SK-N-SH (cell line): ENCODE results near the gene NR2C2. TPM values are rescaled to one million over a fixed set of nuclear protein-coding genes. Genes with fewer than 3 reads are reported as not detected.

Source experiments
- CTCF ChIA-PET: fragments of 300-600, 350-600 bp; formaldehyde crosslinking; extraction: SDS; loops from one replicate; lab custom pipeline; 2021; lab: Yijun Ruan, JAX
- POLR2A ChIA-PET: fragments of 350-600 bp; sonication (Branson Sonifier 250); formaldehyde crosslinking; extraction: SDS; loops from one replicate; lab custom pipeline; 2020; ENCODE audit warnings: antibody characterized with exemption, inconsistent platforms; lab: Yijun Ruan, JAX
- DNase-seq: peaks from one replicate; pipeline ENCODE4 v3.0.0; 2012
- H2AFZ ChIP-seq: fragments of 200-600 bp; sonication (generic); 2 replicates; pipeline ENCODE4 v1.8.1; 2016; ENCODE audit warnings: antibody characterized with exemption, mild to moderate bottlenecking, low read depth
- H3F3A ChIP-seq: fragments of 200-600 bp; sonication (generic); replicated peaks from 2 replicates; pipeline ENCODE3; 2016; ENCODE audit warnings: antibody characterized with exemption, mild to moderate bottlenecking; ENCODE audit not compliant: insufficient read depth
- H3K27ac ChIP-seq, 2 experiments: fragments of 200-500 bp in 1 of 2; fragments of 200-600 bp in 1 of 2; sonication (Bioruptor generic) in 1 of 2; sonication (generic), shearing (Covaris generic) in 1 of 2; 2 replicates each; pipeline versions ENCODE4 v1.5.1 to v1.6.1; 2014 to 2016; ENCODE audit warnings: low read depth in 2 of 2, inconsistent platforms in 1 of 2, low read length in 1 of 2, mild to moderate bottlenecking in 1 of 2, mixed read lengths in 1 of 2
- H3K27me3 ChIP-seq: fragments of 200-600 bp; sonication (generic), shearing (Covaris generic); 2 replicates; pipeline ENCODE4 v1.6.1; 2016; ENCODE audit warnings: mixed run types; ENCODE audit not compliant: insufficient read depth
- H3K36me3 ChIP-seq, 2 experiments: fragments of 200-500 bp in 1 of 2; fragments of 200-600 bp in 1 of 2; sonication (Bioruptor generic) in 1 of 2; sonication (generic) in 1 of 2; replicated peaks in 1 of 2; 2 replicates each; pipeline versions ENCODE3 to v1.5.1; 2014 to 2016; ENCODE audit warnings: low read length in 1 of 2, mild to moderate bottlenecking in 1 of 2; ENCODE audit not compliant: insufficient read depth in 2 of 2, control insufficient read depth in 1 of 2
- H3K4me1 ChIP-seq, 2 experiments: fragments of 200-500 bp in 1 of 2; fragments of 200-600 bp in 1 of 2; sonication (Bioruptor generic) in 1 of 2; sonication (generic), shearing (Covaris generic) in 1 of 2; 2 replicates each; pipeline versions ENCODE4 v1.5.1 to v1.6.1; 2014 to 2016; ENCODE audit warnings: low read depth in 1 of 2, low read length in 1 of 2, mixed run types in 1 of 2; ENCODE audit not compliant: insufficient read depth in 2 of 2, control insufficient read depth in 1 of 2
- H3K4me2 ChIP-seq: fragments of 200-600 bp; sonication (generic), shearing (Covaris generic); 2 replicates; pipeline ENCODE4 v1.6.1; 2017; ENCODE audit warnings: mixed run types
- H3K4me3 ChIP-seq, 2 experiments: fragments of 200-500 bp in 1 of 2; fragments of 200-600 bp in 1 of 2; sonication (Bioruptor generic) in 1 of 2; sonication (generic), shearing (Covaris generic) in 1 of 2; 2 replicates each; pipeline versions ENCODE4 v1.5.1 to v1.8.1; 2014 to 2016; ENCODE audit warnings: low read depth in 2 of 2, inconsistent platforms in 1 of 2, low read length in 1 of 2, mild to moderate bottlenecking in 1 of 2, mixed read lengths in 1 of 2, moderate library complexity in 1 of 2
- H3K79me2 ChIP-seq: fragments of 200-600 bp; sonication (generic); 2 replicates; pipeline ENCODE4 v1.8.1; 2017; ENCODE audit warnings: mild to moderate bottlenecking; ENCODE audit not compliant: insufficient read depth
- H3K9ac ChIP-seq: fragments of 200-600 bp; sonication (generic); 2 replicates; pipeline ENCODE4 v1.6.1; 2017; ENCODE audit warnings: mixed run types
- H3K9me2 ChIP-seq: fragments of 200-600 bp; sonication (generic); 2 replicates; pipeline ENCODE4 v1.6.1; 2017; ENCODE audit warnings: mixed run types
- H3K9me3 ChIP-seq: fragments of 200-600 bp; sonication (generic); 2 replicates; pipeline ENCODE4 v1.6.1; 2017; ENCODE audit warnings: mixed run types, mild to moderate bottlenecking, moderate library complexity
- H4K20me1 ChIP-seq: fragments of 200-600 bp; sonication (generic); 2 replicates; pipeline ENCODE4 v1.6.1; 2017; ENCODE audit warnings: mild to moderate bottlenecking, mixed run types; ENCODE audit not compliant: insufficient read depth
- CHD2 ChIP-seq: fragments of 150-350 bp; IDR thresholded peaks from 2 replicates; pipeline ENCODE4 v1.6.1; 2018; ENCODE audit warnings: low read length; ENCODE audit not compliant: partially characterized antibody
- ELF1 ChIP-seq: IDR thresholded peaks from 2 replicates; pipeline ENCODE4 v1.4.0; 2012
- FOSL2 ChIP-seq: IDR thresholded peaks from 2 replicates; pipeline ENCODE4 v1.4.0; 2012; ENCODE audit warnings: low read depth, mild to moderate bottlenecking, moderate library complexity, borderline replicate concordance
- FOXJ3 ChIP-seq: sonication (generic); formaldehyde crosslinking; IDR thresholded peaks from 2 replicates; pipeline ENCODE4 v1.5.1; 2020; ENCODE audit warnings: mild to moderate bottlenecking, missing genetic modification reagents
- FOXM1 ChIP-seq: IDR thresholded peaks from 2 replicates; pipeline ENCODE4 v1.4.0; 2012; ENCODE audit warnings: low read depth, mild to moderate bottlenecking
- GABPA ChIP-seq: IDR thresholded peaks from 2 replicates; pipeline ENCODE4 v1.4.0; 2012; ENCODE audit warnings: low read depth, mild to moderate bottlenecking
- GATA2 ChIP-seq: sonication (generic); formaldehyde crosslinking; IDR thresholded peaks from 2 replicates; pipeline ENCODE4 v1.5.0; 2020; ENCODE audit warnings: mild to moderate bottlenecking, missing genetic modification reagents
- MEF2A ChIP-seq: IDR thresholded peaks from 2 replicates; pipeline ENCODE4 v1.4.0; 2012; ENCODE audit warnings: low read depth, borderline replicate concordance
- NFIC ChIP-seq: IDR thresholded peaks from 2 replicates; pipeline ENCODE4 v1.4.0; 2012; ENCODE audit warnings: borderline replicate concordance
- PBX3 ChIP-seq: IDR thresholded peaks from 2 replicates; pipeline ENCODE4; 2012
- POLR2AphosphoS5 ChIP-seq: IDR thresholded peaks from 2 replicates; pipeline ENCODE4 v1.6.1; 2012; ENCODE audit warnings: low read depth, low read length
- RFX5 ChIP-seq: IDR thresholded peaks from 2 replicates; pipeline ENCODE4 v1.6.1; 2012; ENCODE audit warnings: mild to moderate bottlenecking, improper control_type of control experiment, low read length
- RXRA ChIP-seq: IDR thresholded peaks from 2 replicates; pipeline ENCODE4 v1.4.0; 2012; ENCODE audit warnings: low read depth, mild to moderate bottlenecking, borderline replicate concordance
- SIN3A ChIP-seq: IDR thresholded peaks from 2 replicates; pipeline ENCODE4 v1.6.1; 2012; ENCODE audit warnings: low read depth, mild to moderate bottlenecking, low read length, moderate library complexity, borderline replicate concordance
- SMC3 ChIP-seq: IDR thresholded peaks from 2 replicates; pipeline ENCODE4 v1.6.1; 2012; ENCODE audit warnings: low read depth, low read length, improper control_type of control experiment
- TAF1 ChIP-seq: IDR thresholded peaks from 2 replicates; pipeline ENCODE4 v1.6.1; 2012; ENCODE audit warnings: low read depth, mild to moderate bottlenecking, low read length, moderate library complexity, borderline replicate concordance
- TEAD4 ChIP-seq: IDR thresholded peaks from 2 replicates; pipeline ENCODE4 v1.4.0; 2012; ENCODE audit warnings: mild to moderate bottlenecking, borderline replicate concordance; ENCODE audit not compliant: insufficient read depth
- YY1 ChIP-seq: IDR thresholded peaks from 2 replicates; pipeline ENCODE4 v1.4.0; 2012; ENCODE audit warnings: low read depth, mild to moderate bottlenecking
- WGBS: methylation state at CpG from one replicate; pipeline ENCODE4 v1.1.6; 2017; ENCODE audit warnings: low lambda C conversion rate; 5-methylcytosine and 5-hydroxymethylcytosine counted together
- polyA plus RNA-seq, 3 experiments: library from polyadenylated mRNA; depleted of rRNA; stranded (reverse); fragments of >200 nt; gene quantifications; 2 replicates each; pipeline ENCODE4 v1.2.3, GENCODE V29; 2012
- TF ChIP-seq, protein P1 (sequence below): IDR thresholded peaks from 2 replicates; pipeline ENCODE4 v1.6.1; 2012; ENCODE audit warnings: mild to moderate bottlenecking, low read depth, low read length, moderate library complexity
- TF ChIP-seq, protein P2 (sequence below): IDR thresholded peaks from 2 replicates; pipeline ENCODE4 v1.4.0; 2012; ENCODE audit warnings: low read depth

Gene NR2C2
- polyA plus RNA-seq, 1 of the 3 experiments (the other 2 are of a cell fraction): 13.1 TPM

- POLR2A ChIA-PET: no interaction called here
- no peak overlapping the region for H3K27ac ChIP-seq
- H3K9ac ChIP-seq: no peak overlapping the region
- H3K9me3 ChIP-seq: peaks cover 8% of the 10 kb centered on the region; the same call in 1 of the 2 replicates
- CTCF ChIA-PET: no interaction called here
- no peak overlapping the region for H3K4me2 ChIP-seq
- WGBS: 98% methylated on average over 3 of the region's 3 CpGs
- TF ChIP-seq, protein P1, sequence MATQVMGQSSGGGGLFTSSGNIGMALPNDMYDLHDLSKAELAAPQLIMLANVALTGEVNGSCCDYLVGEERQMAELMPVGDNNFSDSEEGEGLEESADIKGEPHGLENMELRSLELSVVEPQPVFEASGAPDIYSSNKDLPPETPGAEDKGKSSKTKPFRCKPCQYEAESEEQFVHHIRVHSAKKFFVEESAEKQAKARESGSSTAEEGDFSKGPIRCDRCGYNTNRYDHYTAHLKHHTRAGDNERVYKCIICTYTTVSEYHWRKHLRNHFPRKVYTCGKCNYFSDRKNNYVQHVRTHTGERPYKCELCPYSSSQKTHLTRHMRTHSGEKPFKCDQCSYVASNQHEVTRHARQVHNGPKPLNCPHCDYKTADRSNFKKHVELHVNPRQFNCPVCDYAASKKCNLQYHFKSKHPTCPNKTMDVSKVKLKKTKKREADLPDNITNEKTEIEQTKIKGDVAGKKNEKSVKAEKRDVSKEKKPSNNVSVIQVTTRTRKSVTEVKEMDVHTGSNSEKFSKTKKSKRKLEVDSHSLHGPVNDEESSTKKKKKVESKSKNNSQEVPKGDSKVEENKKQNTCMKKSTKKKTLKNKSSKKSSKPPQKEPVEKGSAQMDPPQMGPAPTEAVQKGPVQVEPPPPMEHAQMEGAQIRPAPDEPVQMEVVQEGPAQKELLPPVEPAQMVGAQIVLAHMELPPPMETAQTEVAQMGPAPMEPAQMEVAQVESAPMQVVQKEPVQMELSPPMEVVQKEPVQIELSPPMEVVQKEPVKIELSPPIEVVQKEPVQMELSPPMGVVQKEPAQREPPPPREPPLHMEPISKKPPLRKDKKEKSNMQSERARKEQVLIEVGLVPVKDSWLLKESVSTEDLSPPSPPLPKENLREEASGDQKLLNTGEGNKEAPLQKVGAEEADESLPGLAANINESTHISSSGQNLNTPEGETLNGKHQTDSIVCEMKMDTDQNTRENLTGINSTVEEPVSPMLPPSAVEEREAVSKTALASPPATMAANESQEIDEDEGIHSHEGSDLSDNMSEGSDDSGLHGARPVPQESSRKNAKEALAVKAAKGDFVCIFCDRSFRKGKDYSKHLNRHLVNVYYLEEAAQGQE: no peak
- TF ChIP-seq CHD2 (no peak), MEF2A (no peak), GATA2 (CRISPR knock-in tag) (no peak), TEAD4 (no peak), SIN3A (no peak), RFX5 (no peak), FOXJ3 (no peak), POLR2AphosphoS5 (no peak), YY1 (no peak), ELF1 (no peak), TAF1 (no peak), FOSL2 (no peak), NFIC (no peak), GABPA (no peak), RXRA (no peak), SMC3 (no peak), FOXM1 (no peak), PBX3 (no peak)
- TF ChIP-seq, protein P2, sequence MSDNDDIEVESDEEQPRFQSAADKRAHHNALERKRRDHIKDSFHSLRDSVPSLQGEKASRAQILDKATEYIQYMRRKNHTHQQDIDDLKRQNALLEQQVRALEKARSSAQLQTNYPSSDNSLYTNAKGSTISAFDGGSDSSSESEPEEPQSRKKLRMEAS: no peak
- peaks cover 0 to 8% of the 10 kb centered on the region in 2 experiments; a peak in 2 of 4 replicates for H3K4me1 ChIP-seq
- H3K9me2 ChIP-seq: no peaks in the 10 kb centered on the region
- peaks cover 0 to 13% of the 10 kb centered on the region in 2 experiments for H3K36me3 ChIP-seq
- peaks cover 16% of the 10 kb centered on the region for H4K20me1 ChIP-seq
- H3K27me3 ChIP-seq: no peaks in the 10 kb centered on the region
- H2AFZ ChIP-seq: no peak overlapping the region
- H3F3A ChIP-seq: peaks cover 4% of the 10 kb centered on the region
- DNase-seq: no peak
- peaks cover 92% of the 10 kb centered on the region for H3K79me2 ChIP-seq
- no peak overlapping the region for H3K4me3 ChIP-seq
These were observed 37.3 kb downstream of the NR2C2 start for GRCh38 chr3:14984581-14985113.
